Measurements from ENCODE around the gene CEP95. TPM values are rescaled to one million over a fixed set of nuclear protein-coding genes. Genes with fewer than 3 reads are reported as not detected.

Gene CEP95
- polyA plus RNA-seq, 2 of the 4 experiments (the other 2 are of a cell fraction), result 30.0 to 73.0 TPM

DNA sequence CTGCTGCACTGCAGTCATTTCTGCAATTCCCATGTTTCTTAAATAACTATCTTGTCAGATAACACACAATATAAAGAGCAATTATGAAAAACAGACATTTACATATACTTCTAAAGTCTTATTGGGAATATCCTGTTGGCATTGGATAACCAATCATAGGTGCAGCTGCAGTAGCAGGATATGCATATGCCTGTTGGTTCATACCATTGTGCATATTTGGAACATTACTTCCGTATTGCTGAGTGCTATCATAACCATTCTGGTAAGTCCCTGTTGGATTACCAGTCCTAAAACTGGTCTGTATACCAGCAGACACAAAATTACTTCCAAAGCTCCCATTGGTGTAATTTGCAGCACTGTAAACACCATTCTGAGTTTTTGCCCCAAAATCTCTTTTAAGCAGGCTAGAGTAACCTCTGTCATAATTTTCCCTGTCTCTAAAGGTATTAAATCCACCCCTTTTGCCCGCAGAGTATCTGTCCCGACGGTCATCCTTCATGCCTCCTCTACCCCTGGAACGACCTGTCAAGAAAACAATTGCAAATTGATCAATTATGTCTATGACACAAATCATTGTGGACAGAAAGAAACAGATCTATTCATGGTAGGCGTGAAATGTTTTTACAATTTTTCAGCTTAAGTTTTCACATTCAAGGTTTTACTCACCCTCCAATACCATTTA, 6.8 kb upstream of the CEP95 start:
- WGBS (ENCODE audit: missing lambda C conversion rate), result 86% methylated on average over 6 of the region's 6 CpGs
- FAIRE-seq, result no peak
- Histone ChIP-seq H3K4me3 (no peak overlapping the region), H3K27ac (no peak overlapping the region), H3K9me3 (no peaks in the 10 kb centered on the region), H3K4me1 (peaks cover 72% of the 10 kb centered on the region), H3K4me2 (no peak overlapping the region)
- peak in 1 of 2 experiments; percentile 40 for DNase-seq (ENCODE audit: low read depth in 1 of 2, low spot score in 1 of 2)
- ChIA-PET POLR2A (no interaction called here), CTCF (interaction anchor here (1.6 to 12.8 kb wide), 2 partner anchors 76 to 150 kb away, joined by 4 to 300 read pairs; no protein-coding TSS in a partner anchor)
- no peak for ATAC-seq
- TF ChIP-seq, protein P1, sequence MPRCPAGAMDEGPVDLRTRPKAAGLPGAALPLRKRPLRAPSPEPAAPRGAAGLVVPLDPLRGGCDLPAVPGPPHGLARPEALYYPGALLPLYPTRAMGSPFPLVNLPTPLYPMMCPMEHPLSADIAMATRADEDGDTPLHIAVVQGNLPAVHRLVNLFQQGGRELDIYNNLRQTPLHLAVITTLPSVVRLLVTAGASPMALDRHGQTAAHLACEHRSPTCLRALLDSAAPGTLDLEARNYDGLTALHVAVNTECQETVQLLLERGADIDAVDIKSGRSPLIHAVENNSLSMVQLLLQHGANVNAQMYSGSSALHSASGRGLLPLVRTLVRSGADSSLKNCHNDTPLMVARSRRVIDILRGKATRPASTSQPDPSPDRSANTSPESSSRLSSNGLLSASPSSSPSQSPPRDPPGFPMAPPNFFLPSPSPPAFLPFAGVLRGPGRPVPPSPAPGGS (IDR thresholded peaks at IDR 0.05), result no peak
- no peak for TF ChIP-seq ZC3H11A (IDR thresholded peaks at IDR 0.05)
- TF ChIP-seq HEYL (CRISPR knock-in tag; IDR thresholded peaks at IDR 0.05), result 0 out of 2 replicates have a peak, but pooled peaks have one; percentile 37
- no peak for TF ChIP-seq NFE2L2 (conservative IDR thresholded peaks at IDR 0.05; ENCODE audit: low read length)
- TF ChIP-seq, protein P2, sequence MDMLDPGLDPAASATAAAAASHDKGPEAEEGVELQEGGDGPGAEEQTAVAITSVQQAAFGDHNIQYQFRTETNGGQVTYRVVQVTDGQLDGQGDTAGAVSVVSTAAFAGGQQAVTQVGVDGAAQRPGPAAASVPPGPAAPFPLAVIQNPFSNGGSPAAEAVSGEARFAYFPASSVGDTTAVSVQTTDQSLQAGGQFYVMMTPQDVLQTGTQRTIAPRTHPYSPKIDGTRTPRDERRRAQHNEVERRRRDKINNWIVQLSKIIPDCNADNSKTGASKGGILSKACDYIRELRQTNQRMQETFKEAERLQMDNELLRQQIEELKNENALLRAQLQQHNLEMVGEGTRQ (IDR thresholded peaks at IDR 0.05), result no peak
- TF ChIP-seq RFX5 (IDR thresholded peaks at IDR 0.05), result no peak
- no peak for TF ChIP-seq CBX2 (IDR thresholded peaks at IDR 0.05; ENCODE audit: borderline replicate concordance, low read depth)
- no peak for TF ChIP-seq JUN (IDR thresholded peaks at IDR 0.05)
- TF ChIP-seq CHD4 (IDR thresholded peaks at IDR 0.05; ENCODE audit: borderline replicate concordance), result no peak
- TF ChIP-seq HOXB5 (CRISPR knock-in tag; IDR thresholded peaks at IDR 0.05), result 0 out of 2 replicates have a peak, but pooled peaks have one; percentile 15
- TF ChIP-seq TP53 (CRISPR knock-in tag; IDR thresholded peaks at IDR 0.05), result peak; percentile 21; the same call in 1 of the 2 replicates
- no peak for TF ChIP-seq POLR2A (IDR thresholded peaks at IDR 0.05; ENCODE audit: low read length)
- peak; percentile 56 for TF ChIP-seq POLR2AphosphoS2 (conservative IDR thresholded peaks at IDR 0.05; ENCODE audit: low read length)
- no peak for TF ChIP-seq HDAC2 (IDR thresholded peaks at IDR 0.05)
- no peak for TF ChIP-seq FOXS1 (CRISPR knock-in tag; IDR thresholded peaks at IDR 0.05)
- no peak for TF ChIP-seq RAD21 (conservative IDR thresholded peaks at IDR 0.05 in 1 of 2, IDR thresholded peaks at IDR 0.05 in 1 of 2)
- TF ChIP-seq FOSL2 (IDR thresholded peaks at IDR 0.05), result no peak
- TF ChIP-seq FOSL2 (CRISPR knock-in tag; IDR thresholded peaks at IDR 0.05), result no peak
- no peak for TF ChIP-seq MYC (IDR thresholded peaks at IDR 0.05; ENCODE audit: borderline replicate concordance, low read length)
- no peak for TF ChIP-seq BHLHE40 (IDR thresholded peaks at IDR 0.05; ENCODE audit: low read depth, low read length)
- TF ChIP-seq RCOR1 (IDR thresholded peaks at IDR 0.05; ENCODE audit: low read depth, low read length), result no peak
- TF ChIP-seq NR3C1 (IDR thresholded peaks at IDR 0.05), result no peak
- no peak for TF ChIP-seq GATA3 (IDR thresholded peaks at IDR 0.05; ENCODE audit: borderline replicate concordance)
- no peak for TF ChIP-seq ZFP36 (IDR thresholded peaks at IDR 0.05; ENCODE audit: borderline replicate concordance, partially characterized antibody)
- TF ChIP-seq PHF8 (IDR thresholded peaks at IDR 0.05; ENCODE audit: borderline replicate concordance, low read depth), result no peak
- TF ChIP-seq SMC3 (IDR thresholded peaks at IDR 0.05), result no peak
- TF ChIP-seq FOSB (CRISPR knock-in tag; IDR thresholded peaks at IDR 0.05), result peak; percentile 89; the same call in 1 of the 2 replicates
- TF ChIP-seq SREBF2 (IDR thresholded peaks at IDR 0.05), result no peak
- TF ChIP-seq, protein P3, sequence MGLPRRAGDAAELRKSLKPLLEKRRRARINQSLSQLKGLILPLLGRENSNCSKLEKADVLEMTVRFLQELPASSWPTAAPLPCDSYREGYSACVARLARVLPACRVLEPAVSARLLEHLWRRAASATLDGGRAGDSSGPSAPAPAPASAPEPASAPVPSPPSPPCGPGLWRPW (IDR thresholded peaks at IDR 0.05), result no peak
- TF ChIP-seq ZSCAN20 (CRISPR knock-in tag; IDR thresholded peaks at IDR 0.05), result no peak
- TF ChIP-seq NPAS2 (CRISPR knock-in tag; IDR thresholded peaks at IDR 0.05; ENCODE audit: borderline replicate concordance), result no peak
- peak; percentile 78 for TF ChIP-seq RARB (CRISPR knock-in tag; IDR thresholded peaks at IDR 0.05)
- TF ChIP-seq MAZ (IDR thresholded peaks at IDR 0.05; ENCODE audit: borderline replicate concordance, low read depth, low read length), result no peak
- TF ChIP-seq, protein P4, sequence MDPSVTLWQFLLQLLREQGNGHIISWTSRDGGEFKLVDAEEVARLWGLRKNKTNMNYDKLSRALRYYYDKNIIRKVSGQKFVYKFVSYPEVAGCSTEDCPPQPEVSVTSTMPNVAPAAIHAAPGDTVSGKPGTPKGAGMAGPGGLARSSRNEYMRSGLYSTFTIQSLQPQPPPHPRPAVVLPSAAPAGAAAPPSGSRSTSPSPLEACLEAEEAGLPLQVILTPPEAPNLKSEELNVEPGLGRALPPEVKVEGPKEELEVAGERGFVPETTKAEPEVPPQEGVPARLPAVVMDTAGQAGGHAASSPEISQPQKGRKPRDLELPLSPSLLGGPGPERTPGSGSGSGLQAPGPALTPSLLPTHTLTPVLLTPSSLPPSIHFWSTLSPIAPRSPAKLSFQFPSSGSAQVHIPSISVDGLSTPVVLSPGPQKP (IDR thresholded peaks at IDR 0.05; ENCODE audit: low read depth, low read length), result no peak
- no peak for TF ChIP-seq ESRRA (IDR thresholded peaks at IDR 0.05; ENCODE audit: borderline replicate concordance, low read length)
- no peak for TF ChIP-seq EHMT2 (IDR thresholded peaks at IDR 0.05; ENCODE audit: low read depth)
- TF ChIP-seq HOXA7 (CRISPR knock-in tag; IDR thresholded peaks at IDR 0.05), result peak; percentile 92
- TF ChIP-seq, protein P5, sequence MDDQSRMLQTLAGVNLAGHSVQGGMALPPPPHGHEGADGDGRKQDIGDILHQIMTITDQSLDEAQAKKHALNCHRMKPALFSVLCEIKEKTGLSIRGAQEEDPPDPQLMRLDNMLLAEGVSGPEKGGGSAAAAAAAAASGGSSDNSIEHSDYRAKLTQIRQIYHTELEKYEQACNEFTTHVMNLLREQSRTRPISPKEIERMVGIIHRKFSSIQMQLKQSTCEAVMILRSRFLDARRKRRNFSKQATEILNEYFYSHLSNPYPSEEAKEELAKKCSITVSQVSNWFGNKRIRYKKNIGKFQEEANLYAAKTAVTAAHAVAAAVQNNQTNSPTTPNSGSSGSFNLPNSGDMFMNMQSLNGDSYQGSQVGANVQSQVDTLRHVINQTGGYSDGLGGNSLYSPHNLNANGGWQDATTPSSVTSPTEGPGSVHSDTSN (IDR thresholded peaks at IDR 0.05), result no peak
- TF ChIP-seq CBX8 (IDR thresholded peaks at IDR 0.05), result no peak
- no peak for TF ChIP-seq ZNF302 (CRISPR knock-in tag; IDR thresholded peaks at IDR 0.05)
- TF ChIP-seq MAFK (IDR thresholded peaks at IDR 0.05; ENCODE audit: partially characterized antibody), result no peak
- no peak for TF ChIP-seq JUNB (IDR thresholded peaks at IDR 0.05)

All from A549 (cell line).